ENCODE results near the gene MRPL24.
A peak's percentile ranks its signal among the peaks of the same experiment; 100 is the strongest.

Gene MRPL24

GRCh38 chr1:156768610-156769295 lies 27.9 kb upstream of the MRPL24 start:
- Histone ChIP-seq H3K4me3 (ENCODE audit: low read length) (peak overlapping the region; percentile 76), H3F3A (ENCODE audit: control insufficient read depth, insufficient read depth) (peaks cover 4% of the 10 kb centered on the region; the same call in 1 of the 2 replicates), H3K4me1 (ENCODE audit: control insufficient read depth, low read length) (peaks cover 34% of the 10 kb centered on the region), H3K36me3 (ENCODE audit: control insufficient read depth, low read length) (peaks cover 50% of the 10 kb centered on the region), H3K27me3 (ENCODE audit: control insufficient read depth, low read length) (no peaks in the 10 kb centered on the region), H3K9me2 (replicated peaks; ENCODE audit: control insufficient read depth, low read length) (no peaks in the 10 kb centered on the region), H3K27ac (ENCODE audit: low read depth, low read length) (no peak overlapping the region), H3K9me3 (ENCODE audit: control insufficient read depth, insufficient read depth, low read length) (no peaks in the 10 kb centered on the region), H3K4me2 (ENCODE audit: low read length) (peak overlapping the region; percentile 91), H3K79me2 (ENCODE audit: control insufficient read depth, low read length) (peaks cover 75% of the 10 kb centered on the region), H4K20me1 (ENCODE audit: control insufficient read depth, insufficient read depth, low read depth, low read length) (peaks cover 15% of the 10 kb centered on the region; the same call in 1 of the 2 replicates)
- no peak for TF ChIP-seq EZH2phosphoT487 (IDR thresholded peaks at IDR 0.05; ENCODE audit: borderline replicate concordance, low read length)
- TF ChIP-seq CTCF (IDR thresholded peaks at IDR 0.05; ENCODE audit: low read depth, low read length, poor library complexity, severe bottlenecking), result no peak

- no peak for TF ChIP-seq CTCF (IDR thresholded peaks at IDR 0.05; ENCODE audit: low read depth, low read length, poor library complexity, severe bottlenecking)
- no peak for TF ChIP-seq EZH2phosphoT487 (IDR thresholded peaks at IDR 0.05; ENCODE audit: borderline replicate concordance, low read length)
- Histone ChIP-seq H3K27me3 (ENCODE audit: control insufficient read depth, low read length) (no peaks in the 10 kb centered on the region), H3K4me3 (ENCODE audit: low read length) (peak overlapping the region; percentile 76), H3K36me3 (ENCODE audit: control insufficient read depth, low read length) (peaks cover 43% of the 10 kb centered on the region), H3F3A (ENCODE audit: control insufficient read depth, insufficient read depth) (peaks cover 4% of the 10 kb centered on the region; the same call in 1 of the 2 replicates), H3K4me2 (ENCODE audit: low read length) (peak overlapping the region; percentile 91), H3K4me1 (ENCODE audit: control insufficient read depth, low read length) (peaks cover 34% of the 10 kb centered on the region), H3K27ac (ENCODE audit: low read depth, low read length) (peak overlapping the region; percentile 57), H3K79me2 (ENCODE audit: control insufficient read depth, low read length) (peaks cover 68% of the 10 kb centered on the region), H3K9me3 (ENCODE audit: control insufficient read depth, insufficient read depth, low read length) (no peaks in the 10 kb centered on the region), H4K20me1 (ENCODE audit: control insufficient read depth, insufficient read depth, low read depth, low read length) (peaks cover 9% of the 10 kb centered on the region; the same call in 1 of the 2 replicates), H3K9me2 (replicated peaks; ENCODE audit: control insufficient read depth, low read length) (no peaks in the 10 kb centered on the region)
Measured at GRCh38 chr1:156767879-156768604, 27.2 kb upstream of the MRPL24 start.

- H3K9me2 ChIP-seq (replicated peaks; ENCODE audit: control insufficient read depth, low read length), result no peaks in the 10 kb centered on the region
- TF ChIP-seq CTCF (IDR thresholded peaks at IDR 0.05; ENCODE audit: low read depth, low read length, poor library complexity, severe bottlenecking) (no peak), EZH2phosphoT487 (IDR thresholded peaks at IDR 0.05; ENCODE audit: borderline replicate concordance, low read length) (no peak)
- peaks cover 36% of the 10 kb centered on the region for H3K36me3 ChIP-seq (ENCODE audit: control insufficient read depth, low read length)
- peak within 1 kb of the TSS; percentile 57 for H3K27ac ChIP-seq (ENCODE audit: low read depth, low read length)
- no peaks in the 10 kb centered on the region for H3K9me3 ChIP-seq (ENCODE audit: control insufficient read depth, insufficient read depth, low read length)
- peaks cover 9% of the 10 kb centered on the region; the same call in 1 of the 2 replicates for H4K20me1 ChIP-seq (ENCODE audit: control insufficient read depth, insufficient read depth, low read depth, low read length)
- peaks cover 4% of the 10 kb centered on the region; the same call in 1 of the 2 replicates for H3F3A ChIP-seq (ENCODE audit: control insufficient read depth, insufficient read depth)
- peaks cover 34% of the 10 kb centered on the region for H3K4me1 ChIP-seq (ENCODE audit: control insufficient read depth, low read length)
- H3K79me2 ChIP-seq (ENCODE audit: control insufficient read depth, low read length), result peaks cover 60% of the 10 kb centered on the region
- peak within 1 kb of the TSS; percentile 76 for H3K4me3 ChIP-seq (ENCODE audit: low read length)
- peak within 1 kb of the TSS; percentile 91 for H3K4me2 ChIP-seq (ENCODE audit: low read length)
- no peaks in the 10 kb centered on the region for H3K27me3 ChIP-seq (ENCODE audit: control insufficient read depth, low read length)
Measured at GRCh38 chr1:156767101-156767878, 26.4 kb upstream of the MRPL24 start, which contains the start of gene PRCC. TSS of gene PRCC (plus strand) at chr1:156767535. CDS start at chr1:156767772, 237 bp downstream.
